Lung (tissue), 12 donors: ENCODE results near the gene HDAC4. TPM values are rescaled to one million over a fixed set of nuclear protein-coding genes. Genes with fewer than 3 reads are reported as not detected.

Experiments used
- ATAC-seq: fragments of 200-7000 bp; cut with Tn5 transposase; one replicate; pipeline ENCODE4 v1.9.1; 2020; ENCODE audit warnings: moderate number of reproducible peaks; ENCODE audit not compliant: insufficient read depth, low FRiP score
- DNase-seq, 3 donors: peaks; one replicate each; pipeline ENCODE4 v3.0.0-alpha.2; 2013 to 2017
- H3K27ac ChIP-seq, 2 donors: one replicate each; pipeline ENCODE4 v1.5.1; 2013; ENCODE audit warnings: mild to moderate bottlenecking in 2 of 2, moderate library complexity in 2 of 2, control low read depth in 1 of 2, inconsistent platforms in 1 of 2, low read depth in 1 of 2, low read length in 1 of 2
- H3K27me3 ChIP-seq, 3 donors: one replicate each; pipeline ENCODE4 v1.5.1; 2013; ENCODE audit warnings: low read length in 2 of 3; ENCODE audit not compliant: control insufficient read depth in 3 of 3, insufficient read depth in 3 of 3
- H3K36me3 ChIP-seq, 4 donors: one replicate each; pipeline ENCODE4 v1.5.1; 2013; ENCODE audit warnings: low read length in 4 of 4, mild to moderate bottlenecking in 1 of 4, moderate library complexity in 1 of 4; ENCODE audit not compliant: control insufficient read depth in 4 of 4, insufficient read depth in 4 of 4
- H3K4me1 ChIP-seq, 5 donors: one replicate each; pipeline ENCODE4 v1.5.1; 2013; ENCODE audit warnings: low read length in 5 of 5, mild to moderate bottlenecking in 2 of 5, moderate library complexity in 1 of 5; ENCODE audit not compliant: control insufficient read depth in 5 of 5, insufficient read depth in 5 of 5
- H3K4me3 ChIP-seq: one replicate; pipeline ENCODE4 v1.5.1; 2013; ENCODE audit warnings: mild to moderate bottlenecking, control low read depth, moderate library complexity
- H3K9ac ChIP-seq, 2 donors: one replicate each; pipeline ENCODE4 v1.5.1; 2013; ENCODE audit warnings: low read length in 2 of 2, control low read depth in 1 of 2; ENCODE audit not compliant: insufficient read depth in 1 of 2
- H3K9me3 ChIP-seq, 4 donors: one replicate each; pipeline ENCODE4 v1.5.1; 2013; ENCODE audit warnings: low read length in 3 of 4, mild to moderate bottlenecking in 1 of 4, moderate library complexity in 1 of 4; ENCODE audit not compliant: control insufficient read depth in 4 of 4, insufficient read depth in 3 of 4
- WGBS, 2 donors: extraction: QIAGEN DNeasy Blood & Tissue Kit; methylation state at CpG; one replicate each; pipeline ENCODE4 v1.1.7; 2013; 5-methylcytosine and 5-hydroxymethylcytosine counted together
- polyA plus RNA-seq, 2 donors: library from polyadenylated mRNA; stranded (reverse); fragments of 200-250 nt; gene quantifications; one replicate each; pipeline ENCODE4 v1.2.1, GENCODE V29; 2013
- total RNA-seq, 2 donors: library from RNA; depleted of rRNA in 1 of 2; stranded (reverse); fragments of >200 nt in 1 of 2; gene quantifications; one replicate each; pipeline ENCODE4 v1.2.1, GENCODE V29; 2014 to 2021
- TF ChIP-seq, protein P1 (sequence below): IDR thresholded peaks from 2 replicates; pipeline ENCODE4 v1.5.1; 2012; ENCODE audit warnings: mild to moderate bottlenecking; ENCODE audit errors: control extremely low read depth, extremely low read depth
- donor health status: control.
- donor health status: control.
- donor health status: Bipolar disorder and iron deficiency.
- donor health status: healthy.
- donor health status: DM: yes; HTN: yes; CAD: no.

Gene HDAC4
- total and polyA plus RNA-seq, 4 donors = 6.9 to 47.7 (median 20.7) TPM

DNA sequence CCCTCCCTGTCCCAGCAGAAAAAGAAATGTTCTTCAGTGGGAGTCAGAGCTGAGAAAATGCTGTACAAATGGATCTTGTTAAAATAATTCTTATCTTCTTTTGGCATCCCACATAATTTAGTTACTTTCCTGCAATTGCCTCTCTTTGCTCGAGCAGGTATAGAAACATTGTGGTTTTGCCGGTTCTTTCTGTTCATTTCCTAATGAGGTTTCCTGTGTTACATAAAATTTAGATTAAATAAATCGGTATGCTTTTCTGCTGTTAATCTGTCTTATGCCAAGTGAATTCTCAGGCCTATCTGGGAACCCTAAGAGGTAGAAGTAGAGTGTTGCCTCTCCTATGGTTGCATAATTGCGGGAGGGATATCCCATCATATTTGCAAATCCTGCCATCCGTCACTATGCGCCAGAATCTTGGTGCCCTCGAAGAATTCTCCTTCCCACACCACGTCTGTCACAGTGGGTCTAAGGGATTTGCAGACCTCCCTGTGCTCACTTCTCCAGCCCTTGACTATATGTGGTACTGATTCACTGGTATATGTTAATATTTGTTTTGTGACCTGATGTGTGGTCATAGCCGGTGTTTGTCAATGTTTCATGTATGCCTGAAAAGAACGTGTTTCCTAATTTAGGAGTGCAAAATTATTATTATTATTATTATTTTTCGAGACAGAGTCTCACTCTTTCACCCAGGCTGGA, 12.2 kb upstream of the HDAC4 start:
- H3K27ac ChIP-seq = no peak overlapping the region
- TF ChIP-seq, protein P1, sequence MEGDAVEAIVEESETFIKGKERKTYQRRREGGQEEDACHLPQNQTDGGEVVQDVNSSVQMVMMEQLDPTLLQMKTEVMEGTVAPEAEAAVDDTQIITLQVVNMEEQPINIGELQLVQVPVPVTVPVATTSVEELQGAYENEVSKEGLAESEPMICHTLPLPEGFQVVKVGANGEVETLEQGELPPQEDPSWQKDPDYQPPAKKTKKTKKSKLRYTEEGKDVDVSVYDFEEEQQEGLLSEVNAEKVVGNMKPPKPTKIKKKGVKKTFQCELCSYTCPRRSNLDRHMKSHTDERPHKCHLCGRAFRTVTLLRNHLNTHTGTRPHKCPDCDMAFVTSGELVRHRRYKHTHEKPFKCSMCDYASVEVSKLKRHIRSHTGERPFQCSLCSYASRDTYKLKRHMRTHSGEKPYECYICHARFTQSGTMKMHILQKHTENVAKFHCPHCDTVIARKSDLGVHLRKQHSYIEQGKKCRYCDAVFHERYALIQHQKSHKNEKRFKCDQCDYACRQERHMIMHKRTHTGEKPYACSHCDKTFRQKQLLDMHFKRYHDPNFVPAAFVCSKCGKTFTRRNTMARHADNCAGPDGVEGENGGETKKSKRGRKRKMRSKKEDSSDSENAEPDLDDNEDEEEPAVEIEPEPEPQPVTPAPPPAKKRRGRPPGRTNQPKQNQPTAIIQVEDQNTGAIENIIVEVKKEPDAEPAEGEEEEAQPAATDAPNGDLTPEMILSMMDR = no peak
- ATAC-seq (no peak), DNase-seq (no peak)
- no peak overlapping the region for H3K4me3 ChIP-seq
- H3K27me3 ChIP-seq = no peaks in the 10 kb centered on the region
- H3K4me1 ChIP-seq = no peaks in the 10 kb centered on the region
- WGBS, 2 donors = 54 to 79% methylated on average over 11 of the region's 11 CpGs
- peaks cover 0 to 14% (median 2%) of the 10 kb centered on the region in 4 donors for H3K9me3 ChIP-seq
- no peaks in the 10 kb centered on the region for H3K36me3 ChIP-seq
- no peak overlapping the region for H3K9ac ChIP-seq

DNA sequence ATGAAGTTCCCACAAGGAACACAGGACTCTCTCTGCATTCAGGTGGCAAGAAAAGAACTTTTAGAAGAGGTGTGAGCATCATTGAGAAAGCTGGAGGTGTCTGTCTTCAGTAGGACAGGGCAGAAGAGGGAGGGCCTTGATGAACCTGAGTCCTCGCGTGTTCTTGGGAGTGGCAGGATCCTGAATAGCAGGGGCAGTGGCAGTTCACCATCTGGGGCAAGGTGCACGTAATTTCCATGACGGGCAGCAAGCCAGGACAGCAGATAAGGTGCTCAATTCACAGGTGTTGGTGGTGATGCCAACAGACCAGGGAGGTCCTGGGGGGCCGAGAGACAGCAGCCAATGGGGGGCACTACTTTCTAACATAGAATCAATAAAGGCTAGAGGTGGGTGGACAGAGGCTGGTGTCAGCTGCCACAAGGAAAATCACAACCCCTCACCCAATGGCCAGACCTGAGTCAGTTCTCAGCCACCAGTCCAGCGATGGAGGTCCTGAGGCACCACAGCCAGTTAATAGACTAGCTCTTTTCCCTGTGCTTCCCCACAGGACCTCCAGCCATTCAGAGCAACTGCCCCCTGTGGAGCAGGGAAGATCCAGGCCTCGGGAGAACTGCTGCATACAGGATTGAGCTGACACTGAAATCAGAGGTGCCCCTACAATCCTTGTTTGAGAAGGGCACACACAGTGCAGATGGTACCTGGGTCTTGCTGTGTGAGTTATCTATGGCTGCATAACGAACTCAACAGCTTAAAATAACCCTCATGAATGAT, 10.9 kb upstream of the HDAC4 start:
- no peak overlapping the region for H3K4me3 ChIP-seq
- H3K27ac ChIP-seq = no peak overlapping the region
- DNase-seq (no peak), ATAC-seq (no peak)
- no peak overlapping the region for H3K9ac ChIP-seq
- peaks cover 0 to 14% (median 2%) of the 10 kb centered on the region in 4 donors for H3K9me3 ChIP-seq
- H3K4me1 ChIP-seq = no peaks in the 10 kb centered on the region
- TF ChIP-seq, protein P1 = no peak
- 81 to 94% methylated on average over 8 of the region's 8 CpGs for WGBS, 2 donors
- no peaks in the 10 kb centered on the region for H3K27me3 ChIP-seq
- H3K36me3 ChIP-seq = no peaks in the 10 kb centered on the region

DNA sequence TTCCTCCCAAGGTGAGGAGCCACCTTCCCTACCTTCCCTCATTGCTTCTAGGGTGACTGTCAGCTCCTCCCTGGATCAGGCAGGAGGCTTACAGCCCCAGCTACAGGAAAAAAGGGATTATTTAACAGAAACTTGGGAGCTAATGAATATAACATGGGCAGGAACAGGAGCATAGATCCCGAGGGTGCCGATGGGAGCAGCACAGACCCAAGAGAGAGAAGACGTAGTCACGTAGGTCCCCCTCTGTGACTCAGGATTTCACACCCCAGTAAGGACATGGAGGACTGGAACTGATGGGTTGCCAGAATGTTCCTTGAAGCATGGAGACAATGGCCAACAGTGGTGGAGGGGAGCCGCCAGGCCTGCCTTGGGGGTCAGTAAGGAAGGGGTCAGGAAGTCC, 10.3 kb upstream of the HDAC4 start:
- DNase-seq (no peak), ATAC-seq (no peak)
- Histone ChIP-seq H3K9ac (no peak overlapping the region), H3K4me1 (no peaks in the 10 kb centered on the region), H3K36me3 (no peaks in the 10 kb centered on the region), H3K4me3 (no peak overlapping the region), H3K27me3 (no peaks in the 10 kb centered on the region), H3K9me3 (peaks cover 0 to 13% (median 2%) of the 10 kb centered on the region in 4 donors), H3K27ac (no peak overlapping the region)
- TF ChIP-seq, protein P1 = no peak
- WGBS, 2 donors = 93 to 100% methylated on average over 5 of the region's 5 CpGs
